ENCODE results near the gene COL1A2.

Gene COL1A2

GRCh38 chr7:94420328-94420727 lies 25.6 kb downstream of the COL1A2 start:
- Histone ChIP-seq H3K27me3 (ENCODE audit: control insufficient read depth in 3 of 3, insufficient read depth in 3 of 3, low read depth in 1 of 3, low read length in 3 of 3) (no peaks in the 10 kb centered on the region), H4K8ac (ENCODE audit: low read depth, low read length) (no peak overlapping the region), H3K4ac (ENCODE audit: low read length) (no peak overlapping the region), H4K91ac (ENCODE audit: low read depth, low read length, poor library complexity) (no peak overlapping the region), H2BK12ac (ENCODE audit: low read length) (no peak overlapping the region), H3K4me3 (ENCODE audit: low read length in 2 of 2) (no peak overlapping the region), H3K79me1 (ENCODE audit: low read depth, low read length) (no peaks in the 10 kb centered on the region), H3K9ac (ENCODE audit: low read depth, low read length, poor library complexity) (no peak overlapping the region), H3K4me2 (ENCODE audit: insufficient read depth, low read length, poor library complexity, severe bottlenecking) (no peak overlapping the region), H3K4me1 (ENCODE audit: control insufficient read depth in 2 of 2, insufficient read depth in 1 of 2, low read depth in 1 of 2, low read length in 2 of 2) (peaks cover 0 to 2% of the 10 kb centered on the region in 2 donors), H3K23ac (ENCODE audit: low read depth, low read length, poor library complexity) (no peak overlapping the region), H2BK5ac (ENCODE audit: low read length) (no peak overlapping the region), H3K36me3 (replicated peaks in 1 of 2; ENCODE audit: control insufficient read depth in 2 of 2, insufficient read depth in 2 of 2, low read length in 2 of 2) (peaks cover 3 to 23% of the 10 kb centered on the region in 2 donors), H3K18ac (ENCODE audit: low read length) (no peak overlapping the region), H2AFZ (ENCODE audit: low read length) (no peak overlapping the region), H2BK15ac (ENCODE audit: low read length) (no peak overlapping the region), H2BK120ac (ENCODE audit: low read depth, low read length) (no peak overlapping the region), H2AK5ac (ENCODE audit: low read depth, low read length) (no peak overlapping the region), H3K9me3 (replicated peaks in 1 of 2; ENCODE audit: control insufficient read depth in 2 of 2, insufficient read depth in 1 of 2, low read depth in 1 of 2, low read length in 2 of 2) (no peaks in the 10 kb centered on the region), H3K14ac (ENCODE audit: low read length) (no peak overlapping the region), H3K27ac (replicated peaks; ENCODE audit: low read length) (no peak overlapping the region)
- WGBS, 2 donors (ENCODE audit: extremely low coverage in 2 of 2, insufficient read length in 2 of 2, insufficient replicate concordance in 1 of 2), result no CpG with 5 or more reads among the region's 6 CpGs
- no peak for DNase-seq (ENCODE audit: low spot score)

- Histone ChIP-seq H3K4me3 (ENCODE audit: low read length in 2 of 2) (no peak overlapping the region), H2BK12ac (ENCODE audit: low read length) (no peak overlapping the region), H3K27me3 (ENCODE audit: control insufficient read depth in 3 of 3, insufficient read depth in 3 of 3, low read depth in 1 of 3, low read length in 3 of 3) (no peaks in the 10 kb centered on the region), H4K8ac (ENCODE audit: low read depth, low read length) (no peak overlapping the region), H3K4me1 (ENCODE audit: control insufficient read depth in 2 of 2, insufficient read depth in 1 of 2, low read depth in 1 of 2, low read length in 2 of 2) (peaks cover 0 to 2% of the 10 kb centered on the region in 2 donors), H3K23ac (ENCODE audit: low read depth, low read length, poor library complexity) (no peak overlapping the region), H3K36me3 (replicated peaks in 1 of 2; ENCODE audit: control insufficient read depth in 2 of 2, insufficient read depth in 2 of 2, low read length in 2 of 2) (peaks cover 3 to 27% of the 10 kb centered on the region in 2 donors), H3K79me1 (ENCODE audit: low read depth, low read length) (no peaks in the 10 kb centered on the region), H4K91ac (ENCODE audit: low read depth, low read length, poor library complexity) (no peak overlapping the region), H3K14ac (ENCODE audit: low read length) (no peak overlapping the region), H3K18ac (ENCODE audit: low read length) (no peak overlapping the region), H3K4ac (ENCODE audit: low read length) (no peak overlapping the region), H2BK120ac (ENCODE audit: low read depth, low read length) (no peak overlapping the region), H3K27ac (replicated peaks; ENCODE audit: low read length) (no peak overlapping the region), H3K9me3 (replicated peaks in 1 of 2; ENCODE audit: control insufficient read depth in 2 of 2, insufficient read depth in 1 of 2, low read depth in 1 of 2, low read length in 2 of 2) (no peaks in the 10 kb centered on the region), H2AK5ac (ENCODE audit: low read depth, low read length) (no peak overlapping the region), H2AFZ (ENCODE audit: low read length) (no peak overlapping the region), H2BK15ac (ENCODE audit: low read length) (no peak overlapping the region), H2BK5ac (ENCODE audit: low read length) (no peak overlapping the region), H3K9ac (ENCODE audit: low read depth, low read length, poor library complexity) (no peak overlapping the region), H3K4me2 (ENCODE audit: insufficient read depth, low read length, poor library complexity, severe bottlenecking) (no peak overlapping the region)
- no peak for DNase-seq (ENCODE audit: low spot score)
- no CpG with 5 or more reads among the region's 3 CpGs for WGBS, 2 donors (ENCODE audit: extremely low coverage in 2 of 2, insufficient read length in 2 of 2, insufficient replicate concordance in 1 of 2)
These were observed 27.0 kb downstream of the COL1A2 start for GRCh38 chr7:94421681-94422080.

GRCh38 chr7:94422136-94422535 lies 27.4 kb downstream of the COL1A2 start:
- Histone ChIP-seq H3K79me1 (ENCODE audit: low read depth, low read length) (no peaks in the 10 kb centered on the region), H3K4me2 (ENCODE audit: insufficient read depth, low read length, poor library complexity, severe bottlenecking) (no peak overlapping the region), H3K4ac (ENCODE audit: low read length) (no peak overlapping the region), H2AFZ (ENCODE audit: low read length) (no peak overlapping the region), H3K4me3 (ENCODE audit: low read length in 2 of 2) (no peak overlapping the region), H4K8ac (ENCODE audit: low read depth, low read length) (no peak overlapping the region), H3K27ac (replicated peaks; ENCODE audit: low read length) (no peak overlapping the region), H3K18ac (ENCODE audit: low read length) (no peak overlapping the region), H3K36me3 (replicated peaks in 1 of 2; ENCODE audit: control insufficient read depth in 2 of 2, insufficient read depth in 2 of 2, low read length in 2 of 2) (peaks cover 3 to 27% of the 10 kb centered on the region in 2 donors), H2BK120ac (ENCODE audit: low read depth, low read length) (no peak overlapping the region), H2BK12ac (ENCODE audit: low read length) (no peak overlapping the region), H3K14ac (ENCODE audit: low read length) (no peak overlapping the region), H3K4me1 (ENCODE audit: control insufficient read depth in 2 of 2, insufficient read depth in 1 of 2, low read depth in 1 of 2, low read length in 2 of 2) (peaks cover 0 to 2% of the 10 kb centered on the region in 2 donors), H3K23ac (ENCODE audit: low read depth, low read length, poor library complexity) (no peak overlapping the region), H2AK5ac (ENCODE audit: low read depth, low read length) (no peak overlapping the region), H2BK15ac (ENCODE audit: low read length) (no peak overlapping the region), H3K9ac (ENCODE audit: low read depth, low read length, poor library complexity) (no peak overlapping the region), H2BK5ac (ENCODE audit: low read length) (no peak overlapping the region), H3K27me3 (ENCODE audit: control insufficient read depth in 3 of 3, insufficient read depth in 3 of 3, low read depth in 1 of 3, low read length in 3 of 3) (no peaks in the 10 kb centered on the region), H3K9me3 (replicated peaks in 1 of 2; ENCODE audit: control insufficient read depth in 2 of 2, insufficient read depth in 1 of 2, low read depth in 1 of 2, low read length in 2 of 2) (no peaks in the 10 kb centered on the region), H4K91ac (ENCODE audit: low read depth, low read length, poor library complexity) (no peak overlapping the region)
- WGBS, 2 donors (ENCODE audit: extremely low coverage in 2 of 2, insufficient read length in 2 of 2, insufficient replicate concordance in 1 of 2), result no CpG with 5 or more reads among the region's 1 CpG
- DNase-seq (ENCODE audit: low spot score), result no peak

- Histone ChIP-seq H4K91ac (ENCODE audit: low read depth, low read length, poor library complexity) (no peak overlapping the region), H3K4ac (ENCODE audit: low read length) (no peak overlapping the region), H3K18ac (ENCODE audit: low read length) (no peak overlapping the region), H2AK5ac (ENCODE audit: low read depth, low read length) (no peak overlapping the region), H3K23ac (ENCODE audit: low read depth, low read length, poor library complexity) (no peak overlapping the region), H3K9ac (ENCODE audit: low read depth, low read length, poor library complexity) (no peak overlapping the region), H3K14ac (ENCODE audit: low read length) (no peak overlapping the region), H3K4me3 (ENCODE audit: low read length in 2 of 2) (no peak overlapping the region), H3K4me1 (ENCODE audit: control insufficient read depth in 2 of 2, insufficient read depth in 1 of 2, low read depth in 1 of 2, low read length in 2 of 2) (peaks cover 0 to 1% of the 10 kb centered on the region in 2 donors), H3K4me2 (ENCODE audit: insufficient read depth, low read length, poor library complexity, severe bottlenecking) (no peak overlapping the region), H3K79me1 (ENCODE audit: low read depth, low read length) (no peaks in the 10 kb centered on the region), H2BK15ac (ENCODE audit: low read length) (no peak overlapping the region), H2AFZ (ENCODE audit: low read length) (no peak overlapping the region), H3K27ac (replicated peaks; ENCODE audit: low read length) (no peak overlapping the region), H2BK5ac (ENCODE audit: low read length) (no peak overlapping the region), H3K9me3 (replicated peaks in 1 of 2; ENCODE audit: control insufficient read depth in 2 of 2, insufficient read depth in 1 of 2, low read depth in 1 of 2, low read length in 2 of 2) (no peaks in the 10 kb centered on the region), H2BK120ac (ENCODE audit: low read depth, low read length) (no peak overlapping the region), H4K8ac (ENCODE audit: low read depth, low read length) (no peak overlapping the region), H3K27me3 (ENCODE audit: control insufficient read depth in 3 of 3, insufficient read depth in 3 of 3, low read depth in 1 of 3, low read length in 3 of 3) (no peaks in the 10 kb centered on the region), H3K36me3 (replicated peaks in 1 of 2; ENCODE audit: control insufficient read depth in 2 of 2, insufficient read depth in 2 of 2, low read length in 2 of 2) (peaks cover 3 to 24% of the 10 kb centered on the region in 2 donors), H2BK12ac (ENCODE audit: low read length) (no peak overlapping the region)
- no CpG with 5 or more reads among the region's 5 CpGs for WGBS, 2 donors (ENCODE audit: extremely low coverage in 2 of 2, insufficient read length in 2 of 2, insufficient replicate concordance in 1 of 2)
- DNase-seq (ENCODE audit: low spot score), result no peak
These were observed 28.2 kb downstream of the COL1A2 start for GRCh38 chr7:94422827-94423460.

All from neuronal stem cell (in vitro differentiated cells).